ENCODE results near the gene ITPR1.

The ITPR1 gene

GRCh38 chr3:4855676-4856075 lies 362.5 kb downstream of the ITPR1 start:
- CTCF ChIA-PET = interaction anchor here (0.7 kb wide), 1 partner anchor 24 kb away, joined by 3 read pairs; no protein-coding TSS in a partner anchor

GRCh38 chr3:4856136-4856535 lies 363.0 kb downstream of the ITPR1 start:
- POLR2A ChIA-PET = no interaction called here
- TF ChIP-seq FOXM1 (IDR thresholded peaks at IDR 0.05; ENCODE audit: borderline replicate concordance) (no peak), TARDBP (IDR thresholded peaks at IDR 0.05) (no peak), BHLHE40 (IDR thresholded peaks at IDR 0.05; ENCODE audit: borderline replicate concordance) (no peak)
- CTCF ChIA-PET = interaction anchor here (0.7 kb wide), 1 partner anchor 24 kb away, joined by 3 read pairs; no protein-coding TSS in a partner anchor
- no peak for DNase-seq (ENCODE audit: extremely low spot score)

More at GRCh38 chr3:4855676-4856075, 362.5 kb downstream of the ITPR1 start:
- TF ChIP-seq SUZ12 (IDR thresholded peaks at IDR 0.05) (no peak), CTBP1 (IDR thresholded peaks at IDR 0.05; ENCODE audit: borderline replicate concordance) (no peak), LEF1 (IDR thresholded peaks at IDR 0.05; ENCODE audit: borderline replicate concordance) (no peak), NFRKB (IDR thresholded peaks at IDR 0.05) (no peak), HDGF (IDR thresholded peaks at IDR 0.05; ENCODE audit: borderline replicate concordance) (no peak), ARNT (IDR thresholded peaks at IDR 0.05) (no peak), ZNF384 (IDR thresholded peaks at IDR 0.05) (no peak), FOXA1 (IDR thresholded peaks at IDR 0.05) (no peak)
- no peak for DNase-seq (ENCODE audit: extremely low spot score)
- POLR2A ChIA-PET = no interaction called here

GRCh38 chr3:4856564-4856963 lies 363.4 kb downstream of the ITPR1 start:
- no peak for DNase-seq (ENCODE audit: extremely low spot score)
- ChIA-PET POLR2A (no interaction called here), CTCF (interaction anchor here (0.7 kb wide), 1 partner anchor 25 kb away, joined by 3 read pairs; no protein-coding TSS in a partner anchor)
- TF ChIP-seq LEF1 (IDR thresholded peaks at IDR 0.05; ENCODE audit: borderline replicate concordance) = no peak
- no peak for TF ChIP-seq BHLHE40 (IDR thresholded peaks at IDR 0.05; ENCODE audit: borderline replicate concordance)
- TF ChIP-seq ARNT (IDR thresholded peaks at IDR 0.05) = no peak

- TF ChIP-seq TARDBP (IDR thresholded peaks at IDR 0.05) = no peak
- no peak for TF ChIP-seq SP1 (IDR thresholded peaks at IDR 0.05)
- no peak for TF ChIP-seq NFRKB (IDR thresholded peaks at IDR 0.05)
- TF ChIP-seq ZNF384 (IDR thresholded peaks at IDR 0.05) = no peak
- no peak for TF ChIP-seq LEF1 (IDR thresholded peaks at IDR 0.05; ENCODE audit: borderline replicate concordance)
- no peak for TF ChIP-seq ARNT (IDR thresholded peaks at IDR 0.05)
- TF ChIP-seq L3MBTL2 (conservative IDR thresholded peaks at IDR 0.05) = no peak
- no peak for TF ChIP-seq HDGF (IDR thresholded peaks at IDR 0.05; ENCODE audit: borderline replicate concordance)
- no peak for TF ChIP-seq FOXK2 (IDR thresholded peaks at IDR 0.05)
- TF ChIP-seq FOXA1 (IDR thresholded peaks at IDR 0.05) = no peak
- no peak for TF ChIP-seq BHLHE40 (IDR thresholded peaks at IDR 0.05; ENCODE audit: borderline replicate concordance)
- TF ChIP-seq CTBP1 (IDR thresholded peaks at IDR 0.05; ENCODE audit: borderline replicate concordance) = no peak
- TF ChIP-seq SUZ12 (IDR thresholded peaks at IDR 0.05) = no peak
- TF ChIP-seq ELF4 (IDR thresholded peaks at IDR 0.05) = no peak
- TF ChIP-seq FOXM1 (IDR thresholded peaks at IDR 0.05; ENCODE audit: borderline replicate concordance) = no peak
- no peak for TF ChIP-seq PKNOX1 (IDR thresholded peaks at IDR 0.05)
- DNase-seq (ENCODE audit: extremely low spot score) = no peak
- CTCF ChIA-PET = no interaction called here
- POLR2A ChIA-PET = no interaction called here
Measured at GRCh38 chr3:4856986-4857385, 363.8 kb downstream of the ITPR1 start.

- POLR2A ChIA-PET = interaction anchor here (1.0 kb wide), 1 partner anchor 12 kb away, joined by 3 read pairs; no protein-coding TSS in a partner anchor
- DNase-seq (ENCODE audit: extremely low spot score) = no peak
- TF ChIP-seq ZNF384 (IDR thresholded peaks at IDR 0.05) (no peak), ELF4 (IDR thresholded peaks at IDR 0.05) (no peak), CTBP1 (IDR thresholded peaks at IDR 0.05; ENCODE audit: borderline replicate concordance) (no peak), TARDBP (IDR thresholded peaks at IDR 0.05) (no peak), LEF1 (IDR thresholded peaks at IDR 0.05; ENCODE audit: borderline replicate concordance) (no peak), ARNT (IDR thresholded peaks at IDR 0.05) (no peak), BHLHE40 (IDR thresholded peaks at IDR 0.05; ENCODE audit: borderline replicate concordance) (no peak), L3MBTL2 (conservative IDR thresholded peaks at IDR 0.05) (no peak), HDGF (IDR thresholded peaks at IDR 0.05; ENCODE audit: borderline replicate concordance) (no peak), FOXA1 (IDR thresholded peaks at IDR 0.05) (no peak), FOXM1 (IDR thresholded peaks at IDR 0.05; ENCODE audit: borderline replicate concordance) (no peak), SUZ12 (IDR thresholded peaks at IDR 0.05) (no peak)
- CTCF ChIA-PET = interaction anchor here (0.8 kb wide), 1 partner anchor 148 kb away, joined by 3 read pairs; no protein-coding TSS in a partner anchor
Measured at GRCh38 chr3:4859788-4860187, 366.6 kb downstream of the ITPR1 start.

- DNase-seq (ENCODE audit: extremely low spot score) = no peak
- CTCF ChIA-PET = no interaction called here
- TF ChIP-seq ARNT (IDR thresholded peaks at IDR 0.05) (no peak), BHLHE40 (IDR thresholded peaks at IDR 0.05; ENCODE audit: borderline replicate concordance) (no peak), SUZ12 (IDR thresholded peaks at IDR 0.05) (no peak), CTBP1 (IDR thresholded peaks at IDR 0.05; ENCODE audit: borderline replicate concordance) (no peak), ZNF384 (IDR thresholded peaks at IDR 0.05) (no peak), FOXM1 (IDR thresholded peaks at IDR 0.05; ENCODE audit: borderline replicate concordance) (no peak), SP1 (IDR thresholded peaks at IDR 0.05) (no peak), PKNOX1 (IDR thresholded peaks at IDR 0.05) (no peak), TARDBP (IDR thresholded peaks at IDR 0.05) (no peak)
Measured at GRCh38 chr3:4862973-4863372, 369.8 kb downstream of the ITPR1 start.

GRCh38 chr3:4864503-4864902 lies 371.4 kb downstream of the ITPR1 start:
- no peak for TF ChIP-seq SUZ12 (IDR thresholded peaks at IDR 0.05)
- POLR2A ChIA-PET = interaction anchor here (1.1 kb wide), 1 partner anchor 115 kb away, joined by 3 read pairs; the partner anchor contains the start of gene BHLHE40
- no peak for DNase-seq (ENCODE audit: extremely low spot score)
- CTCF ChIA-PET = no interaction called here

More at GRCh38 chr3:4862973-4863372, 369.8 kb downstream of the ITPR1 start:
- POLR2A ChIA-PET = no interaction called here

Data from HEK293T (cell line).